Loucy (cell line): ENCODE data around the gene SIMC1.

Experiments used
- EZH2phosphoT487 ChIP-seq: fragments of 200-600 bp; IDR thresholded peaks from 2 replicates; pipeline ENCODE4 v1.6.1; 2018; ENCODE audit warnings: antibody characterized with exemption, mild to moderate bottlenecking, moderate library complexity, borderline replicate concordance
- TF ChIP-seq, protein P1 (sequence below): fragments of 200-600 bp; sonication (generic); conservative IDR thresholded peaks from 2 replicates; pipeline ENCODE4 v1.5.1; 2014; ENCODE audit warnings: mild to moderate bottlenecking, antibody characterized with exemption, low read length

DNA sequence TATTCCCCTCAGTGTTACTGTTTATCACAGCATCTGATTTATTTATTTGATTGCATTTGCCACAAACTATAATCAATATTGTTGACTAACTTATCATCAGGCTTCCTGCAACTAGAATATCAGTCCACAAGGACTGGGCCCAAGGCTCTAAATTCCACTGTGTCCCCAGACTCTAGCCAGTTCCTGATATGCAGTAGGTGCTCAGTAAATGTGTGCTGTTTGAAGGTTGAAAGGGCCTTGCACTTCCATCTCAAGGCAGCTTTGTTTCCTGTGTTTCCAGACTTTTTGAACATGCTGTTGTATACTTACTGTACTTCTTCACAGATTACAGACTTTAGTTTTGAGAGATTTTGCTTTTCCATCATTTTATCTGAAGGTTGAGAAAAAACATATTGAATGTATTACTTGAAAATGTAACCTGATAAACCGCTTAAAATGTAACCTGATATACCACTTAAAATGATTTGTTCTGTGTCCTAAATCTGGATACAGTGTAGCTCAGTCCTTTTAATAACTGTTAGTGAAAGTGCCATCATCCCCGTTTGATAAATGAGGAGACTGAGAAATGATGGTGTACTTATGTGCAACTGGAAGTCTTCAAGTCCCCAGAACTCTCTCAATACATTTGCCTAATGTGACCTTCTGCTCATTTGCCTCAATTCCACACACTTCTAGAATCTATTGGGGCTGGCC, 104.7 kb downstream of the SIMC1 start:
- TF ChIP-seq, protein P1, sequence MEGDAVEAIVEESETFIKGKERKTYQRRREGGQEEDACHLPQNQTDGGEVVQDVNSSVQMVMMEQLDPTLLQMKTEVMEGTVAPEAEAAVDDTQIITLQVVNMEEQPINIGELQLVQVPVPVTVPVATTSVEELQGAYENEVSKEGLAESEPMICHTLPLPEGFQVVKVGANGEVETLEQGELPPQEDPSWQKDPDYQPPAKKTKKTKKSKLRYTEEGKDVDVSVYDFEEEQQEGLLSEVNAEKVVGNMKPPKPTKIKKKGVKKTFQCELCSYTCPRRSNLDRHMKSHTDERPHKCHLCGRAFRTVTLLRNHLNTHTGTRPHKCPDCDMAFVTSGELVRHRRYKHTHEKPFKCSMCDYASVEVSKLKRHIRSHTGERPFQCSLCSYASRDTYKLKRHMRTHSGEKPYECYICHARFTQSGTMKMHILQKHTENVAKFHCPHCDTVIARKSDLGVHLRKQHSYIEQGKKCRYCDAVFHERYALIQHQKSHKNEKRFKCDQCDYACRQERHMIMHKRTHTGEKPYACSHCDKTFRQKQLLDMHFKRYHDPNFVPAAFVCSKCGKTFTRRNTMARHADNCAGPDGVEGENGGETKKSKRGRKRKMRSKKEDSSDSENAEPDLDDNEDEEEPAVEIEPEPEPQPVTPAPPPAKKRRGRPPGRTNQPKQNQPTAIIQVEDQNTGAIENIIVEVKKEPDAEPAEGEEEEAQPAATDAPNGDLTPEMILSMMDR = no peak
- TF ChIP-seq EZH2phosphoT487 = no peak
